H1 (cell line): ENCODE results near the gene PIAS4. TPM values are rescaled to one million over a fixed set of nuclear protein-coding genes. Genes with fewer than 3 reads are reported as not detected.

Source experiments
- ASH2L ChIP-seq: fragments of 200-600, 300-600 bp; sonication (generic); IDR thresholded peaks from one replicate; pipeline ENCODE4 v1.7.1; 2017; ENCODE audit warnings: low read length
- ATF2 ChIP-seq: IDR thresholded peaks from 2 replicates; pipeline ENCODE4 v1.6.1; 2012; ENCODE audit warnings: low read length, inconsistent platforms
- BCL11A ChIP-seq, 2 experiments: IDR thresholded peaks; one replicate each; pipeline ENCODE4 v1.6.1; 2011; ENCODE audit warnings: low read depth in 2 of 2, low read length in 2 of 2, mild to moderate bottlenecking in 2 of 2
- BRCA1 ChIP-seq: IDR thresholded peaks from 2 replicates; pipeline ENCODE4 v1.6.1; 2012; ENCODE audit warnings: low read depth, low read length, improper control_type of control experiment
- CHD2 ChIP-seq: IDR thresholded peaks from 2 replicates; pipeline ENCODE4 v1.6.1; 2012; ENCODE audit warnings: low read length, improper control_type of control experiment
- CREB1 ChIP-seq: IDR thresholded peaks from 2 replicates; pipeline ENCODE4 v1.6.1; 2012; ENCODE audit warnings: inconsistent platforms
- CTBP2 ChIP-seq: IDR thresholded peaks from 2 replicates; pipeline ENCODE4 v1.7.0; 2011; ENCODE audit warnings: borderline replicate concordance, mild to moderate bottlenecking, moderate library complexity, mixed read lengths, low read length; ENCODE audit not compliant: insufficient read depth, insufficient read length
- EGR1 ChIP-seq: IDR thresholded peaks from 2 replicates; pipeline ENCODE4 v1.6.1; 2011; ENCODE audit warnings: low read depth, low read length, borderline replicate concordance
- EP300 ChIP-seq, 2 experiments: IDR thresholded peaks; 1 replicate in 1 of 2; 2 replicates in 1 of 2; pipeline ENCODE4 v1.6.1; 2011 to 2012; ENCODE audit warnings: low read depth in 2 of 2, low read length in 2 of 2, mild to moderate bottlenecking in 2 of 2, borderline replicate concordance in 1 of 2, inconsistent platforms in 1 of 2, moderate library complexity in 1 of 2
- HDAC2 ChIP-seq, 2 experiments: fragments of 300-600 bp in 1 of 2; sonication (generic) in 1 of 2; IDR thresholded peaks; 2 replicates each; pipeline ENCODE4 v1.6.1; 2011 to 2012; ENCODE audit warnings: low read depth in 2 of 2, low read length in 2 of 2, mild to moderate bottlenecking in 2 of 2, moderate library complexity in 2 of 2, borderline replicate concordance in 1 of 2, inconsistent platforms in 1 of 2
- JUND ChIP-seq: IDR thresholded peaks from 2 replicates; pipeline ENCODE4 v1.6.1; 2011; ENCODE audit warnings: mild to moderate bottlenecking, improper control_type of control experiment, low read length
- KDM4A ChIP-seq: IDR thresholded peaks from one replicate; pipeline ENCODE4 v1.7.1; 2012; ENCODE audit warnings: low read depth, mild to moderate bottlenecking, moderate library complexity, low read length, inconsistent platforms; ENCODE audit not compliant: severe bottlenecking
- MAFK ChIP-seq: IDR thresholded peaks from 2 replicates; pipeline ENCODE4 v1.6.1; 2012; ENCODE audit warnings: low read depth, mild to moderate bottlenecking, improper control_type of control experiment, low read length
- RFX5 ChIP-seq: IDR thresholded peaks from 2 replicates; pipeline ENCODE4 v1.6.1; 2011; ENCODE audit warnings: low read depth, low read length, improper control_type of control experiment, borderline replicate concordance
- SAP30 ChIP-seq: fragments of 300-600 bp; sonication (generic); IDR thresholded peaks from 2 replicates; pipeline ENCODE4 v1.7.1; 2012; ENCODE audit warnings: low read length, moderate library complexity, mild to moderate bottlenecking, inconsistent platforms; ENCODE audit not compliant: insufficient read depth, insufficient replicate concordance
- SIRT6 ChIP-seq: IDR thresholded peaks from one replicate; pipeline ENCODE4 v1.7.1; 2012; ENCODE audit warnings: low read length, inconsistent platforms
- SIX5 ChIP-seq: IDR thresholded peaks from 2 replicates; pipeline ENCODE4 v1.6.1; 2011; ENCODE audit warnings: mild to moderate bottlenecking, low read depth, low read length
- TAF1 ChIP-seq: IDR thresholded peaks from 2 replicates; pipeline ENCODE4 v1.6.1; 2011; ENCODE audit warnings: mild to moderate bottlenecking, low read depth, low read length
- YY1 ChIP-seq: IDR thresholded peaks from 2 replicates; pipeline ENCODE4 v1.6.1; 2011; ENCODE audit warnings: low read depth, mild to moderate bottlenecking, low read length
- polyA plus RNA-seq, 7 experiments: library from polyadenylated mRNA; depleted of rRNA in 3 of 7; stranded (reverse) in 5 of 7; unstranded in 2 of 7; fragments of >200 nt in 5 of 7; fragments of 200-250 nt in 2 of 7; gene quantifications; 1 replicate in 5 of 7; 2 replicates in 1 of 7; 4 replicates in 1 of 7; pipeline versions ENCODE4 v1.2.1 to v1.2.3, GENCODE V29; 2011 to 2013; ENCODE audit warnings: missing spikeins in 2 of 7, mixed read lengths in 2 of 7
- total RNA-seq: library from RNA; stranded (reverse); fragmentation: NEBNext Ultra II Directional; extraction: Animal tissue kit (Norgen Biotek cat#: 25700); gene quantifications from 2 replicates; pipeline ENCODE4 v1.2.1, GENCODE V29; 2021
- TF ChIP-seq, protein P1 (sequence below), 3 experiments: IDR thresholded peaks; 1 replicate in 2 of 3; 2 replicates in 1 of 3; pipeline versions ENCODE4 v1.5.1 to v1.6.1; 2011; ENCODE audit warnings: low read length in 3 of 3, mild to moderate bottlenecking in 3 of 3, inconsistent platforms in 2 of 3, low read depth in 1 of 3, moderate library complexity in 1 of 3; ENCODE audit not compliant: insufficient read depth in 1 of 3; ENCODE audit errors: control extremely low read depth in 1 of 3

Gene PIAS4
- total and polyA plus RNA-seq, 2 of the 8 experiments (the other 6 are each of a cell fraction or from before 2014, with no cell fraction given), result 30.2 to 51.4 TPM

DNA sequence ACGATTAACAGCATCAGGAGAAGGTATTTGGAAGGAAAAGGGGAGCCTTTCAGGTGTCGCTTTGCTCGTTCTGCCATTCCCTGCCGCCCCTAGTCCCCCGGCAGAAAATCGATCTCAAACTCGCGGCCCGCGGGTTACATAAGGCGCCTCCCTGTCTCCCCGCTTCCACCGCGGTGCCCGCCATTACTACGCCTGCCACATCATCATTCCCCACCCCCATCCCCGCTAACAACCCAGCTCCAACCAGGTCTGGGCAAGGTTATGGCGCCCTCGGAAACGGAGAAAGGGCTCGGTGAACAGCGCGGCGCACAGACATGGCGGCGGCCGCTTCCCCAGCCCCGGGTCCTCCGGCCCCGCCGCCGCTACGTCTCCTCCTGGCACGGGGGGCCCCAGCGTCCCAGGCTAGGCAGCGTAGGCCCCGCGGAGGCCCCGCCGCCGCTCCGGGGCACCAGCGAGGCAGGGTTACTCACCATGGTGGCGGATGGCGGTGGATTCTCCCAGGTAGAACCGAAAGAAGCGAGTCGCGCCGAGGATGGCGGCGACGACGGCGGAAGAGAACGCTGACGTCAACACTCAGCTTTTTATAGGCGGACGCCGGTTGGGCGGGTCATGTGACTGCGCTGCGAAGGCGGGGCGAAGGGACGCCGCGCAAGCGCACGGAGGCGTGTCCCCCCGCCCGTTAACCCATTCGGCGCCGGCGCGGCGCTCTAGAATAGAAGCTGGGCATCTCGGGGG lies 22.5 kb upstream of the PIAS4 start, which contains the start of gene EEF2 (continued):
- TF ChIP-seq ATF2 (peak; percentile 99), EGR1 (peak; percentile 37; the same call in 1 of the 2 replicates), CTBP2 (no peak), JUND (peak; percentile 85), RFX5 (no peak), TAF1 (peak; percentile 100), SIRT6 (no peak), CREB1 (peak; percentile 87), KDM4A (no peak), YY1 (peak; percentile 90), EP300 (IDR thresholded peaks at IDR 0.05; ENCODE audit: borderline replicate concordance in 1 of 2, low read depth in 2 of 2, low read length in 2 of 2) (peak in 1 of 2 experiments; percentile 24; a peak in 1 of 3 replicates), SIX5 (no peak), HDAC2 (IDR thresholded peaks at IDR 0.05; ENCODE audit: borderline replicate concordance in 1 of 2, low read depth in 2 of 2, low read length in 2 of 2) (no peak), SAP30 (no peak), ASH2L (peak; percentile 86), MAFK (peak; percentile 63; the same call in 1 of the 2 replicates), BCL11A (IDR thresholded peaks at IDR 0.05; ENCODE audit: low read depth in 2 of 2, low read length in 2 of 2) (no peak), CHD2 (no peak), BRCA1 (no peak)
- TF ChIP-seq, protein P1, sequence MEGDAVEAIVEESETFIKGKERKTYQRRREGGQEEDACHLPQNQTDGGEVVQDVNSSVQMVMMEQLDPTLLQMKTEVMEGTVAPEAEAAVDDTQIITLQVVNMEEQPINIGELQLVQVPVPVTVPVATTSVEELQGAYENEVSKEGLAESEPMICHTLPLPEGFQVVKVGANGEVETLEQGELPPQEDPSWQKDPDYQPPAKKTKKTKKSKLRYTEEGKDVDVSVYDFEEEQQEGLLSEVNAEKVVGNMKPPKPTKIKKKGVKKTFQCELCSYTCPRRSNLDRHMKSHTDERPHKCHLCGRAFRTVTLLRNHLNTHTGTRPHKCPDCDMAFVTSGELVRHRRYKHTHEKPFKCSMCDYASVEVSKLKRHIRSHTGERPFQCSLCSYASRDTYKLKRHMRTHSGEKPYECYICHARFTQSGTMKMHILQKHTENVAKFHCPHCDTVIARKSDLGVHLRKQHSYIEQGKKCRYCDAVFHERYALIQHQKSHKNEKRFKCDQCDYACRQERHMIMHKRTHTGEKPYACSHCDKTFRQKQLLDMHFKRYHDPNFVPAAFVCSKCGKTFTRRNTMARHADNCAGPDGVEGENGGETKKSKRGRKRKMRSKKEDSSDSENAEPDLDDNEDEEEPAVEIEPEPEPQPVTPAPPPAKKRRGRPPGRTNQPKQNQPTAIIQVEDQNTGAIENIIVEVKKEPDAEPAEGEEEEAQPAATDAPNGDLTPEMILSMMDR (IDR thresholded peaks at IDR 0.05; ENCODE audit: control extremely low read depth in 1 of 3, insufficient read depth in 1 of 3, low read depth in 1 of 3, low read length in 3 of 3), result no peak; a peak in 1 of 4 replicates
